ENCODE data around the gene CACNA1C. TPM values are rescaled to one million over a fixed set of nuclear protein-coding genes. Genes with fewer than 3 reads are reported as not detected.

The CACNA1C gene
- total RNA-seq, 1 donor from 2014 or later = 0.02 TPM

GRCh38 chr12:2239381-2239871 lies 186.6 kb downstream of the CACNA1C start:
- no peak for ATAC-seq (ENCODE audit: low read depth)
- no peak overlapping the region for H3K4me3 Mint-ChIP-seq
- ChIA-PET CTCF (interaction anchor here (0.8 kb wide), 1 partner anchor 9 kb away, joined by 3 read pairs; no protein-coding TSS in a partner anchor), POLR2A (no interaction called here)
- no peaks in the 10 kb centered on the region for H3K9me3 Mint-ChIP-seq
- DNase-seq = no peak
- H3K27me3 Mint-ChIP-seq = peaks cover 2% of the 10 kb centered on the region
- intact Hi-C loops (cut with micrococcal nuclease) = no loop called here
- no peaks in the 10 kb centered on the region for H3K36me3 Mint-ChIP-seq (ENCODE audit: low read depth)
- no peak for TF ChIP-seq CTCF (IDR thresholded peaks at IDR 0.05)
- no peak overlapping the region for H3K27ac Mint-ChIP-seq
- H3K4me1 Mint-ChIP-seq = no peaks in the 10 kb centered on the region

GRCh38 chr12:2240390-2240789 lies 187.6 kb downstream of the CACNA1C start:
- CTCF ChIA-PET = no interaction called here
- no peak for TF ChIP-seq CTCF (IDR thresholded peaks at IDR 0.05)
- H3K27ac Mint-ChIP-seq = no peak overlapping the region
- no peak for DNase-seq
- no peak overlapping the region for H3K4me3 Mint-ChIP-seq
- ATAC-seq (ENCODE audit: low read depth) = no peak
- intact Hi-C loops (cut with micrococcal nuclease) = no loop called here
- no peaks in the 10 kb centered on the region for H3K27me3 Mint-ChIP-seq
- H3K36me3 Mint-ChIP-seq (ENCODE audit: low read depth) = no peaks in the 10 kb centered on the region
- no peaks in the 10 kb centered on the region for H3K9me3 Mint-ChIP-seq
- POLR2A ChIA-PET = no interaction called here
- H3K4me1 Mint-ChIP-seq = no peaks in the 10 kb centered on the region

DNA sequence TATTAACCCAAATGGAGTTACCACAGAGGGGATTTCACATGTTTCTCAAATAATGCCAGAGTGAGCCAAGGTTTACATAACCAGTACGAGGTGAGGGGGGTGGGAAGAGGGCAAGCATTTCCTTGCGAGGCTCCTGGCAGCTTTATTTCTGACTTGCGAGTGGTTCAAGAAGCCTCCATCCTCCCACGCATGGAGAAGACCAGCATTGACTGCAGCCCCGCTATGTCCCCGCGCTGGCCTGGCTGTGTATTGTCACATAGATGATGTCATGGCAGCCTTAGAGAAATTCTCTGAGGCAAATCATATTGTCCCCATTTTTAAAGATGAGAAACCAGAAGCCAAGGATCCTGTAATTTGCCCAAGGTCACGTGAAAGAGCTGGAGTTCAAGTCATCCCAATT lies 188.2 kb downstream of the CACNA1C start:
- intact Hi-C loops (cut with micrococcal nuclease) = no loop called here

DNA sequence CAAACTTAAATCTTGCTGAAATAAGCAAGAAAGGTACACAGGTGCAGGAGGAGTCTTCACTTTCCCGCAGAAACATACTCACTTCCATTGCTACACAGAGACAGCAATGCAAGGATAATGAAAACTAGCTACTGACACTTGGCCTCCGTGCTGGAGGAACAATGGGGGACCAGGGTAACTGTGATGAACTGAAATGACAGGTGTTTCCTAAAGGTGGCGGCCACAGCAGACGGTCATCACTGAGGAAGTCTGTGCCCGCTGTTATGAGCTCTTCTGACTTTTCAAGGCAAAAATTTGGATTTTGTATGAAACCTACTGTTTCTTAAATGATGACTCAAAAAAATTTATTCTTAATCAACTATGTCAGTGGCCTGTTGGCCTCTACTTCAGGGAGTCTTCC lies 189.4 kb downstream of the CACNA1C start:
- DNase-seq (no peak), ATAC-seq (ENCODE audit: low read depth) (no peak)
- H3K4me1 Mint-ChIP-seq = peaks cover 12% of the 10 kb centered on the region
- H3K9me3 Mint-ChIP-seq = no peaks in the 10 kb centered on the region
- H3K27me3 Mint-ChIP-seq = no peaks in the 10 kb centered on the region
- H3K4me3 Mint-ChIP-seq = no peak overlapping the region
- intact Hi-C loops (cut with micrococcal nuclease) = no loop called here
- CTCF ChIA-PET = no interaction called here
- no peaks in the 10 kb centered on the region for H3K36me3 Mint-ChIP-seq (ENCODE audit: low read depth)
- POLR2A ChIA-PET = no interaction called here
- H3K27ac Mint-ChIP-seq = no peak overlapping the region
- no peak for TF ChIP-seq CTCF (IDR thresholded peaks at IDR 0.05)

More for the DNA sequence above, 188.2 kb downstream of the CACNA1C start:
- Mint-ChIP-seq H3K27me3 (no peaks in the 10 kb centered on the region), H3K4me1 (peaks cover 3% of the 10 kb centered on the region), H3K4me3 (no peak overlapping the region), H3K27ac (no peak overlapping the region), H3K9me3 (no peaks in the 10 kb centered on the region), H3K36me3 (ENCODE audit: low read depth) (no peaks in the 10 kb centered on the region)
- no peak for DNase-seq
- ChIA-PET CTCF (no interaction called here), POLR2A (no interaction called here)
- TF ChIP-seq CTCF (IDR thresholded peaks at IDR 0.05) = no peak
- no peak for ATAC-seq (ENCODE audit: low read depth)

GRCh38 chr12:2242816-2243215 lies 190.0 kb downstream of the CACNA1C start:
- intact Hi-C loops (cut with micrococcal nuclease) = no loop called here
- Mint-ChIP-seq H3K4me3 (no peak overlapping the region), H3K27me3 (no peaks in the 10 kb centered on the region), H3K36me3 (ENCODE audit: low read depth) (no peaks in the 10 kb centered on the region), H3K9me3 (no peaks in the 10 kb centered on the region), H3K27ac (no peak overlapping the region), H3K4me1 (peaks cover 18% of the 10 kb centered on the region)
- no peak for DNase-seq
- TF ChIP-seq CTCF (IDR thresholded peaks at IDR 0.05) = no peak
- CTCF ChIA-PET = no interaction called here
- POLR2A ChIA-PET = no interaction called here
- ATAC-seq (ENCODE audit: low read depth) = no peak

All from activated B cell treated with CpG ODN at 0.5 μM for 24 hours (primary cell).